Measurements from ENCODE around the gene KRT7. TPM values are rescaled to one million over a fixed set of nuclear protein-coding genes. Genes with fewer than 3 reads are reported as not detected.
A peak's percentile ranks its signal among the peaks of the same experiment; 100 is the strongest.

KRT7 gene
- total RNA-seq, 1 donor from 2014 or later: 11.6 TPM

DNA sequence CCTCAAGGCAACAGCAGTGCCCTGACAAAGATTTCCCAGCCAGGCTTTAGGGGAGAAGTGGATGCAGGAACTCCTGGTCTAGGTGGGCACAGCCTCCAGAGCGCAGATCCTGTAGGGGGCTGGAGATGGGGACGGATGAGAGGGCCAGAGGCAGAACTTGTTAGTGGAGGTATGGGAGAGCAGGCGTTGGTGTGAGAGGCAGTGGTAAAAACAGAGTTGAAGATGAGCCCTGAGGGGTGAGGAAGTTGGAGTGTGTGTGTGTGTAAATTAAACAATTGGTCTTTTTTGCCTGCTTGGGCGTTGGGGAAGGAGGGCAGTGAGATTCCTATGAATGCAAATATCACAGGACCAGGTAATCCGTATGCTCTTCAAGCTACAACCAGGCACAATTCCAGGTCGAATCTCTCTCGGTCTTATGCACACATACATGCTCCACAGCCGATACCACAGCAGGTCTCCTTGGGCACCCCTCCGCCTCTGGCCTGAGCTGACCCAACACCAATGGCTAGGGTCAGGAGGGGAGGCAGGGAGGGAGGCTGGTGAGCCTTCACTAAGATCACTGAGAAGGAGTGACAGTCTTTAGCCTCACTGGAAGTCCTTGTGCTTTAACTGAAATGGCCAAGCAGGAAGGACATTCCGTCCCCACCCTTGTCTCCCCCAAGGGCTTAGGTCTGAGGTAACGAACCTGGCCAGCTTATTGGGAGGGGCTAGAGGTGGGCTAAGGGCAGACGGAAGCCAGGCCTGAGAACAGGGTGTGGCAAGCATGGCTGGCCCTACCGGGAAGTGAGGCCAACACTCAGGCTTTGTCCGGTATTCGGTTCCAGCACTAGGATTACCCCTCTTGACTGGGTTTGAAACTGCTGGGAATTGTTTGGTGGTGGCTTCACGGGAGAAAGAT is 1.5 kb upstream of the KRT7 start:
- H3K27me3 Mint-ChIP-seq: peaks cover 66% of the 10 kb centered on the region
- TF ChIP-seq, protein P1, sequence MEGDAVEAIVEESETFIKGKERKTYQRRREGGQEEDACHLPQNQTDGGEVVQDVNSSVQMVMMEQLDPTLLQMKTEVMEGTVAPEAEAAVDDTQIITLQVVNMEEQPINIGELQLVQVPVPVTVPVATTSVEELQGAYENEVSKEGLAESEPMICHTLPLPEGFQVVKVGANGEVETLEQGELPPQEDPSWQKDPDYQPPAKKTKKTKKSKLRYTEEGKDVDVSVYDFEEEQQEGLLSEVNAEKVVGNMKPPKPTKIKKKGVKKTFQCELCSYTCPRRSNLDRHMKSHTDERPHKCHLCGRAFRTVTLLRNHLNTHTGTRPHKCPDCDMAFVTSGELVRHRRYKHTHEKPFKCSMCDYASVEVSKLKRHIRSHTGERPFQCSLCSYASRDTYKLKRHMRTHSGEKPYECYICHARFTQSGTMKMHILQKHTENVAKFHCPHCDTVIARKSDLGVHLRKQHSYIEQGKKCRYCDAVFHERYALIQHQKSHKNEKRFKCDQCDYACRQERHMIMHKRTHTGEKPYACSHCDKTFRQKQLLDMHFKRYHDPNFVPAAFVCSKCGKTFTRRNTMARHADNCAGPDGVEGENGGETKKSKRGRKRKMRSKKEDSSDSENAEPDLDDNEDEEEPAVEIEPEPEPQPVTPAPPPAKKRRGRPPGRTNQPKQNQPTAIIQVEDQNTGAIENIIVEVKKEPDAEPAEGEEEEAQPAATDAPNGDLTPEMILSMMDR (IDR thresholded peaks at IDR 0.05; ENCODE audit: unreplicated experiment): no peak
- DNase-seq (ENCODE audit: low spot score, unreplicated experiment): no peak
- no peaks in the 10 kb centered on the region for H3K36me3 Mint-ChIP-seq (ENCODE audit: insufficient read depth)
- peaks cover 25% of the 10 kb centered on the region for H3K4me1 Mint-ChIP-seq (ENCODE audit: low read depth)
- no peak overlapping the region for H3K27ac Mint-ChIP-seq
- H3K9me3 Mint-ChIP-seq (ENCODE audit: low read depth): no peaks in the 10 kb centered on the region
- H3K4me3 Mint-ChIP-seq (ENCODE audit: low read depth): no peak overlapping the region

DNA sequence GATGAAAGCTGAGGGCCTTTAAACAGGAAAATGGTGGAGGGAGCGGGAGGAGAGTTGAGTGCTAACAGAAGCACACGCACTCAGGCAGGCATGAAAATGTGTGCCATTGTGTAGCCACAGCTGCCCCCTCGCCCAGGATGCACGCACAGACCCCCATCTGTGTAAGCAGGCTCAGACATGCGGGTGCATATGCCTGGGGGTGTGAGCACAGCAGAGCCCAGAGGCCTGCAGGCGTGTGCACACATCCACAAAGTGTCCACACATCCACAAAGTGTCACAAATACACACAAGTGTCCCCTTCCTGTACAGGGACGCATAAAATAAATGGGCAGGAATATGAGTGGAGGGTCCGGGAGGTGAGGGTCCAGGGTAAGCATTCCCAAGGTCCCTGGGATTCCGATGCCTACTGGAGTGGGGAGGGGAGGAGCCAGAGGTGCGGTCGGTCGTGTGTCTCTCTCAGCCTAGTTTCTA is 805 bp upstream of the KRT7 start:
- no peak for DNase-seq (ENCODE audit: low spot score, unreplicated experiment)
- Mint-ChIP-seq H3K27ac (no peak overlapping the region), H3K9me3 (ENCODE audit: low read depth) (no peaks in the 10 kb centered on the region), H3K27me3 (peaks cover 59% of the 10 kb centered on the region), H3K4me3 (ENCODE audit: low read depth) (peak overlapping the region; percentile 38), H3K4me1 (ENCODE audit: low read depth) (peaks cover 25% of the 10 kb centered on the region), H3K36me3 (ENCODE audit: insufficient read depth) (no peaks in the 10 kb centered on the region)
- TF ChIP-seq, protein P1 (IDR thresholded peaks at IDR 0.05; ENCODE audit: unreplicated experiment): no peak

DNA sequence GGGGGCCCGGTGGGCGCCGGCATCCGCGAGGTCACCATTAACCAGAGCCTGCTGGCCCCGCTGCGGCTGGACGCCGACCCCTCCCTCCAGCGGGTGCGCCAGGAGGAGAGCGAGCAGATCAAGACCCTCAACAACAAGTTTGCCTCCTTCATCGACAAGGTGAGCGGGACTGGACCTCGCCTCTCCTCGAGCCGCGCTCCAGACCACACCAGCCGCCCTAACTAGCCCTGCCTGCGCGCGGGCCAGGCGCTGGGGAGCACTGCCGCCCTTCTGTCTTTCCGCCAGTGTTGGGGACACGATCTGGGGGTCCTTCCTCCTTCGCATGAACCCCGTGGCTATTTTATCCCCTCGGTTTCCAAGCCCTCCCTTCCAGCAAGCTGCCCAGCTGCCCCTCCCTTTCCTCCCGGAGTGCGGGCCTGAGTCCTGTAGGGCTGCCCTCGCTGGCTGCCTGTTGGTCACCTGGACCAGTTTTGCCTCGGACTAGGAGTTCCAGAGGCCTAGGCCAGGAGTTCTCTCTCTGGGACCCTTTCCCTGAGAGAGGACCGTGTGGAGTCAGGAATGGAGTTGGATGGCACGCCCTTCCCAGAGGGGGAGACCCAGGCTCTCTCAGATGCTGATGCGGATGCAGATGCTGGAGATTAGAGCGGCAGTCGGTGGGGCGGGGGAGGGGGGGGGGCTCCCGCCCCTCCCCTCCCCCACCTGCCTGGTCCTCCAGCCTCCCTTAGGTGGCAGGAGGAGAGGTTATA is 592 bp downstream of the KRT7 start:
- H3K4me3 Mint-ChIP-seq (ENCODE audit: low read depth): peak overlapping the region; percentile 60
- H3K9me3 Mint-ChIP-seq (ENCODE audit: low read depth): no peaks in the 10 kb centered on the region
- no peaks in the 10 kb centered on the region for H3K36me3 Mint-ChIP-seq (ENCODE audit: insufficient read depth)
- peaks cover 53% of the 10 kb centered on the region for H3K27me3 Mint-ChIP-seq
- peak overlapping the region; percentile 17 for H3K27ac Mint-ChIP-seq
- TF ChIP-seq, protein P1 (IDR thresholded peaks at IDR 0.05; ENCODE audit: unreplicated experiment): no peak
- DNase-seq (ENCODE audit: low spot score, unreplicated experiment): no peak
- H3K4me1 Mint-ChIP-seq (ENCODE audit: low read depth): peaks cover 25% of the 10 kb centered on the region

DNA sequence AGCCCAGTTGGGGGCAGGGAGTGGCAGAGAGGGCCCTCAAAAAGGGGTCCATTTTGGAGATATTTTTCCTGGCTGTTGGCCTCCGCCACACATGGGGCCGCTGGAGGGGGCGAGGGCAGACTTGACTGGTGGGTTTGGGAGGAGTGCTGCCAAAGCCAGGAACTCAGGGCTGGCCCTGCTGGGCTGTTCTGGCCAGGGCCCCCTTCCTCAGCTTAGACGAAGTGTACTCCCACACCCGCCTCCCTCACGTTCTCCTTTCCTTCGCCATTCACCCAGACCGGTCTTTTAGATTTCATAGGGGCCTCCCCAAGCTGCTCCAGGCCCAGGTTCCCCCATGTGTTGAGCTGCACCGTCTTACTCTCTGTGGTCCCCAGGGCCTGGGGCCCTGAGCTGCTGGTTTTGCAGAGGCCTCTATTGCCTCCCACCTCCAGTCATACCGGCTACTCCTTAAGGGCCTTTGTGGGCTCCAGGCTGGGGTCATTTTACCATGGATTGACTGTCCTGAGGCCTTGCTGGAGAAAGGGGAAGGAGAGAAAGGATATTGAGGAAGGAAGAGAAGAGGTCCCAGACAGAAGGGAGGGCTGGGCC is 1.3 kb downstream of the KRT7 start:
- Mint-ChIP-seq H3K36me3 (ENCODE audit: insufficient read depth) (no peaks in the 10 kb centered on the region), H3K27ac (no peak overlapping the region), H3K9me3 (ENCODE audit: low read depth) (no peaks in the 10 kb centered on the region), H3K4me3 (ENCODE audit: low read depth) (no peak overlapping the region), H3K4me1 (ENCODE audit: low read depth) (peaks cover 31% of the 10 kb centered on the region), H3K27me3 (peaks cover 52% of the 10 kb centered on the region)
- DNase-seq (ENCODE audit: low spot score, unreplicated experiment): no peak
- TF ChIP-seq, protein P1 (IDR thresholded peaks at IDR 0.05; ENCODE audit: unreplicated experiment): no peak

Data from progenitor cell of endocrine pancreas (in vitro differentiated cells).